HepG2 (cell line): ENCODE data around the gene KIAA0232. TPM values are rescaled to one million over a fixed set of nuclear protein-coding genes. Genes with fewer than 3 reads are reported as not detected.

Experiments used
- AGO1 ChIP-seq: fragments of 200-400 bp; formaldehyde crosslinking; IDR thresholded peaks from 2 replicates; pipeline ENCODE4 v1.6.1; 2017; ENCODE audit warnings: mild to moderate bottlenecking, low read depth, low read length, moderate library complexity; ENCODE audit not compliant: poor library complexity, severe bottlenecking
- ARID2 ChIP-seq: sonication (generic); formaldehyde crosslinking; IDR thresholded peaks from 2 replicates; pipeline ENCODE4 v1.8.1; 2022; ENCODE audit warnings: mild to moderate bottlenecking, missing genetic modification reagents, borderline replicate concordance
- ATF2 ChIP-seq: sonication (generic); formaldehyde crosslinking; IDR thresholded peaks from 2 replicates; pipeline ENCODE4 v1.4.0; 2020; ENCODE audit warnings: missing genetic modification reagents
- CEBPZ ChIP-seq: IDR thresholded peaks from 2 replicates; pipeline ENCODE4 v1.6.1; 2012; ENCODE audit warnings: low read length, improper control_type of control experiment
- EED ChIP-seq: sonication (generic); formaldehyde crosslinking; IDR thresholded peaks from 2 replicates; pipeline ENCODE4 v1.5.0; 2020; ENCODE audit warnings: mild to moderate bottlenecking, missing genetic modification reagents
- KAT7 ChIP-seq: IDR thresholded peaks from 2 replicates; pipeline ENCODE4 v1.6.1; 2018; ENCODE audit warnings: borderline replicate concordance, missing compliant biosample characterization
- KMT2B ChIP-seq: IDR thresholded peaks from 2 replicates; pipeline ENCODE4 v1.6.1; 2016; ENCODE audit warnings: missing genetic modification reagents, missing compliant biosample characterization
- LCORL ChIP-seq, 2 experiments: fragments of 450-650 bp in 1 of 2; sonication (generic) in 1 of 2; formaldehyde crosslinking in 1 of 2; IDR thresholded peaks; 2 replicates each; pipeline versions ENCODE4 v1.5.0 to v1.6.1; 2017 to 2020; ENCODE audit warnings: antibody characterized with exemption in 1 of 2, missing genetic modification reagents in 1 of 2
- MEIS1 ChIP-seq: sonication (generic); formaldehyde crosslinking; IDR thresholded peaks from 2 replicates; pipeline ENCODE4 v1.9.0; 2021; ENCODE audit warnings: mild to moderate bottlenecking, missing genetic modification reagents, moderate library complexity, borderline replicate concordance
- MIER3 ChIP-seq: IDR thresholded peaks from 2 replicates; pipeline ENCODE4 v1.6.1; 2016; ENCODE audit warnings: missing compliant biosample characterization, borderline replicate concordance
- NFRKB ChIP-seq: fragments of 450-650 bp; IDR thresholded peaks from 2 replicates; pipeline ENCODE4 v1.6.1; 2017
- NR1H2 ChIP-seq: sonication (generic); formaldehyde crosslinking; IDR thresholded peaks from 2 replicates; pipeline ENCODE4 v1.8.1; 2022; ENCODE audit warnings: low read depth, missing genetic modification reagents, borderline replicate concordance
- NRL ChIP-seq: sonication (generic); formaldehyde crosslinking; IDR thresholded peaks from 2 replicates; pipeline ENCODE4 v1.5.0; 2020; ENCODE audit warnings: missing genetic modification reagents, mild to moderate bottlenecking, moderate library complexity, borderline replicate concordance
- SNAI1 ChIP-seq: sonication (generic); formaldehyde crosslinking; IDR thresholded peaks from 2 replicates; pipeline ENCODE4 v1.5.0; 2020; ENCODE audit warnings: mild to moderate bottlenecking, missing genetic modification reagents, borderline replicate concordance
- SOX5 ChIP-seq: IDR thresholded peaks from 2 replicates; pipeline ENCODE4 v1.6.1; 2016; ENCODE audit warnings: borderline replicate concordance
- TBL1XR1 ChIP-seq: fragments of 150-350 bp; IDR thresholded peaks from 2 replicates; pipeline ENCODE4 v1.6.1; 2014; ENCODE audit warnings: borderline replicate concordance, low read length; ENCODE audit not compliant: partially characterized antibody
- TFDP1 ChIP-seq: IDR thresholded peaks from 2 replicates; pipeline ENCODE4 v1.6.1; 2016; ENCODE audit warnings: missing compliant biosample characterization, missing genetic modification reagents, borderline replicate concordance
- ZNF513 ChIP-seq: sonication (generic); formaldehyde crosslinking; conservative IDR thresholded peaks from 2 replicates; pipeline ENCODE4 v1.5.0; 2020; ENCODE audit warnings: missing genetic modification reagents
- ZNF576 ChIP-seq: sonication (generic); formaldehyde crosslinking; IDR thresholded peaks from 2 replicates; pipeline ENCODE4 v1.4.0; 2020; ENCODE audit warnings: mild to moderate bottlenecking, missing genetic modification reagents
- ZNF674 ChIP-seq: sonication (generic); formaldehyde crosslinking; IDR thresholded peaks from 2 replicates; pipeline ENCODE4 v1.5.0; 2020; ENCODE audit warnings: low read depth, mild to moderate bottlenecking, missing genetic modification reagents
- ZNF746 ChIP-seq: sonication (generic); formaldehyde crosslinking; IDR thresholded peaks from 2 replicates; pipeline ENCODE4 v1.8.0; 2022; ENCODE audit warnings: mild to moderate bottlenecking, missing genetic modification reagents
- polyA plus RNA-seq, 8 experiments: library from polyadenylated mRNA; depleted of rRNA in 3 of 8; stranded (reverse) in 7 of 8; unstranded in 1 of 8; fragments of >200 nt; fragmentation: Illumina TruSeq in 4 of 8; extraction: Trizol in 4 of 8; gene quantifications; 2 replicates each; pipeline versions ENCODE4 v1.2.1 to v1.2.3, GENCODE V29; 2011 to 2016; ENCODE audit warnings: low read depth in 4 of 8, missing spikeins in 1 of 8, mixed read lengths in 1 of 8; ENCODE audit not compliant: insufficient read depth in 1 of 8
- total RNA-seq, 5 experiments: library from RNA; depleted of rRNA; stranded (reverse); fragments of >200 nt; fragmentation: Illumina TruSeq; extraction: Trizol; gene quantifications; 2 replicates each; pipeline ENCODE4 v1.2.3, GENCODE V29; 2016; ENCODE audit warnings: low read depth in 1 of 5

Gene KIAA0232
- total and polyA plus RNA-seq, 2 of the 13 experiments (the other 11 are each of a cell fraction or from before 2014, with no cell fraction given): 7.8 to 17.1 TPM

GRCh38 chr4:6733358-6734164, 49.0 kb upstream of the KIAA0232 start (continued):
- TF ChIP-seq ATF2 (CRISPR knock-in tag) (peak; percentile 60), SOX5 (CRISPR knock-in tag) (peak; percentile 62; the same call in 1 of the 2 replicates), KAT7 (CRISPR knock-in tag) (no peak), KMT2B (CRISPR knock-in tag) (peak; percentile 71; the same call in 1 of the 2 replicates), CEBPZ (no peak), MEIS1 (CRISPR knock-in tag) (peak; percentile 60; the same call in 1 of the 2 replicates), LCORL (IDR thresholded peaks at IDR 0.05) (peak; percentile 31; the same call in 1 of the 2 replicates), LCORL (CRISPR knock-in tag; IDR thresholded peaks at IDR 0.05) (peak; percentile 98), NRL (peak; percentile 91), AGO1 (no peak), ZNF746 (peak; percentile 92), EED (CRISPR knock-in tag) (no peak; the same call in 1 of the 2 replicates), ZNF576 (0 out of 2 replicates have a peak, but pooled peaks have one; percentile 11), NFRKB (no peak), TFDP1 (CRISPR knock-in tag) (peak; percentile 84), SNAI1 (CRISPR knock-in tag) (peak; percentile 77; the same call in 1 of the 2 replicates), ZNF674 (CRISPR knock-in tag) (no peak), ARID2 (CRISPR knock-in tag) (no peak), MIER3 (CRISPR knock-in tag) (peak; percentile 56), NR1H2 (CRISPR knock-in tag) (no peak), TBL1XR1 (peak; percentile 14), ZNF513 (no peak)
